Loucy (cell line): ENCODE data around the gene ELAVL1.

Experiments
- CTCF ChIP-seq: fragments of 200-600 bp; sonication (generic); conservative IDR thresholded peaks from 2 replicates; pipeline ENCODE4 v1.5.1; 2014; ENCODE audit warnings: mild to moderate bottlenecking, antibody characterized with exemption, low read length
- EZH2phosphoT487 ChIP-seq: fragments of 200-600 bp; IDR thresholded peaks from 2 replicates; pipeline ENCODE4 v1.6.1; 2018; ENCODE audit warnings: antibody characterized with exemption, mild to moderate bottlenecking, moderate library complexity, borderline replicate concordance

GRCh38 chr19:7985481-7985911 lies 19.9 kb downstream of the ELAVL1 start:
- TF ChIP-seq CTCF (no peak), EZH2phosphoT487 (no peak)
